Measurements from ENCODE around the gene FBXO38. TPM values are rescaled to one million over a fixed set of nuclear protein-coding genes. Genes with fewer than 3 reads are reported as not detected.

The FBXO38 gene
- total RNA-seq, 1 donor from 2014 or later = 41.0 TPM

GRCh38 chr5:148482697-148483462, 99.1 kb downstream of the FBXO38 start:
- DNase-seq (ENCODE audit: low read depth, low spot score) = peak; percentile 51
- Mint-ChIP-seq H3K27me3 (ENCODE audit: low read depth) (peaks cover 47% of the 10 kb centered on the region), H3K27ac (ENCODE audit: unreplicated experiment) (no peak overlapping the region), H3K4me3 (no peak overlapping the region), H3K36me3 (ENCODE audit: low read depth) (no peaks in the 10 kb centered on the region), H3K4me1 (peaks cover 14% of the 10 kb centered on the region), H3K9me3 (no peaks in the 10 kb centered on the region)
- TF ChIP-seq CTCF (conservative IDR thresholded peaks at IDR 0.05) = peak; percentile 66

GRCh38 chr5:148483750-148484149, 100.0 kb downstream of the FBXO38 start:
- no peaks in the 10 kb centered on the region for H3K36me3 Mint-ChIP-seq (ENCODE audit: low read depth)
- peaks cover 14% of the 10 kb centered on the region for H3K4me1 Mint-ChIP-seq
- H3K27me3 Mint-ChIP-seq (ENCODE audit: low read depth) = peaks cover 46% of the 10 kb centered on the region
- DNase-seq (ENCODE audit: low read depth, low spot score) = no peak
- H3K4me3 Mint-ChIP-seq = no peak overlapping the region
- no peak for TF ChIP-seq CTCF (conservative IDR thresholded peaks at IDR 0.05)
- no peak overlapping the region for H3K27ac Mint-ChIP-seq (ENCODE audit: unreplicated experiment)
- H3K9me3 Mint-ChIP-seq = no peaks in the 10 kb centered on the region

- H3K4me1 Mint-ChIP-seq = peaks cover 14% of the 10 kb centered on the region
- no peaks in the 10 kb centered on the region for H3K36me3 Mint-ChIP-seq (ENCODE audit: low read depth)
- peaks cover 53% of the 10 kb centered on the region for H3K27me3 Mint-ChIP-seq (ENCODE audit: low read depth)
These were observed 100.9 kb downstream of the FBXO38 start for GRCh38 chr5:148484651-148485050.

GRCh38 chr5:148486456-148486855, 102.7 kb downstream of the FBXO38 start:
- H3K27ac Mint-ChIP-seq (ENCODE audit: unreplicated experiment) = no peak overlapping the region
- TF ChIP-seq CTCF (conservative IDR thresholded peaks at IDR 0.05) = no peak
- no peaks in the 10 kb centered on the region for H3K9me3 Mint-ChIP-seq
- DNase-seq (ENCODE audit: low read depth, low spot score) = no peak
- H3K4me3 Mint-ChIP-seq = no peak overlapping the region
- H3K36me3 Mint-ChIP-seq (ENCODE audit: low read depth) = no peaks in the 10 kb centered on the region
- H3K27me3 Mint-ChIP-seq (ENCODE audit: low read depth) = peaks cover 63% of the 10 kb centered on the region
- peaks cover 10% of the 10 kb centered on the region for H3K4me1 Mint-ChIP-seq

More at GRCh38 chr5:148484651-148485050, 100.9 kb downstream of the FBXO38 start:
- TF ChIP-seq CTCF (conservative IDR thresholded peaks at IDR 0.05) = no peak
- DNase-seq (ENCODE audit: low read depth, low spot score) = no peak
- H3K27ac Mint-ChIP-seq (ENCODE audit: unreplicated experiment) = no peak overlapping the region
- H3K4me3 Mint-ChIP-seq = no peak overlapping the region
- no peaks in the 10 kb centered on the region for H3K9me3 Mint-ChIP-seq

GRCh38 chr5:148488757-148489156, 105.0 kb downstream of the FBXO38 start:
- no peak for DNase-seq (ENCODE audit: low read depth, low spot score)
- Mint-ChIP-seq H3K27me3 (ENCODE audit: low read depth) (peaks cover 59% of the 10 kb centered on the region), H3K4me1 (no peaks in the 10 kb centered on the region), H3K36me3 (ENCODE audit: low read depth) (no peaks in the 10 kb centered on the region), H3K9me3 (no peaks in the 10 kb centered on the region), H3K27ac (ENCODE audit: unreplicated experiment) (no peak overlapping the region), H3K4me3 (no peak overlapping the region)
- TF ChIP-seq CTCF (conservative IDR thresholded peaks at IDR 0.05) = no peak

All from neural crest cell (in vitro differentiated cells).